Uterus (tissue), 2 donors: ENCODE results near the gene ANGPTL4.
"Not testable (repeated sequence)": the region's sequence is repeated elsewhere in the genome, so short reads cannot be mapped to it uniquely, and the experiment has no call there.

ENCODE experiments used
- CTCF ChIP-seq, 4 experiments: fragments of 200-600 bp in 2 of 4; fragments of 450-650 bp in 2 of 4; sonication (generic) in 2 of 4; IDR thresholded peaks; one replicate each; pipeline ENCODE4 v1.5.1; 2016 to 2019; ENCODE audit warnings: antibody characterized with exemption in 4 of 4, mild to moderate bottlenecking in 2 of 4, moderate library complexity in 1 of 4
- POLR2A ChIP-seq, 2 donors: fragments of 450-650 bp; IDR thresholded peaks; one replicate each; pipeline ENCODE4 v1.6.1; 2016; ENCODE audit warnings: antibody characterized with exemption in 2 of 2, mild to moderate bottlenecking in 1 of 2, moderate library complexity in 1 of 2

- not testable (repeated sequence) for TF ChIP-seq CTCF, POLR2A (IDR thresholded peaks at IDR 0.05)
Measured at GRCh38 chr19:8375766-8376165, 11.8 kb downstream of the ANGPTL4 start.
